Psoas muscle (tissue), 8 donors: ENCODE measurements around the gene G6PC2. TPM values are rescaled to one million over a fixed set of nuclear protein-coding genes. Genes with fewer than 3 reads are reported as not detected.
"Not testable (repeated sequence)": the region's sequence is repeated elsewhere in the genome, so short reads cannot be mapped to it uniquely, and the experiment has no call there.

ENCODE experiments used
- ATAC-seq, 4 donors: fragments of 200-7000 bp; cut with Tn5 transposase; one replicate each; pipeline ENCODE4 v1.9.1; 2020; ENCODE audit warnings: moderate library complexity in 3 of 4, mild to moderate bottlenecking in 2 of 4
- DNase-seq, 2 donors: peaks; one replicate each; pipeline ENCODE4 v3.0.0-alpha.2; 2020
- H3K27ac ChIP-seq: fragments of 200-600 bp; one replicate; pipeline ENCODE4 v1.8.0; 2022
- H3K27me3 ChIP-seq, 3 donors: fragments of 200-600 bp in 1 of 3; one replicate each; pipeline versions ENCODE4 v1.6.1 to v1.8.0; 2013 to 2022; ENCODE audit warnings: low read length in 2 of 3, mild to moderate bottlenecking in 2 of 3, moderate library complexity in 1 of 3; ENCODE audit not compliant: insufficient read depth in 3 of 3
- H3K36me3 ChIP-seq, 2 donors: fragments of 200-600 bp in 1 of 2; one replicate each; pipeline versions ENCODE4 v1.6.1 to v1.8.0; 2013 to 2022; ENCODE audit warnings: low read depth in 1 of 2, mild to moderate bottlenecking in 1 of 2, moderate library complexity in 1 of 2; ENCODE audit not compliant: insufficient read depth in 1 of 2
- H3K4me1 ChIP-seq: fragments of 200-600 bp; one replicate; pipeline ENCODE4 v1.8.0; 2022
- H3K4me3 ChIP-seq: fragments of 200-600 bp; one replicate; pipeline ENCODE4 v1.8.0; 2022; ENCODE audit warnings: mild to moderate bottlenecking
- H3K9me3 ChIP-seq: fragments of 200-600 bp; one replicate; pipeline ENCODE4 v1.8.0; 2022
- WGBS, 3 donors: extraction: QIAGEN DNeasy Blood & Tissue Kit; methylation state at CpG; one replicate each; pipeline versions ENCODE4 v1.1.6 to v1.1.7; 2013; 5-methylcytosine and 5-hydroxymethylcytosine counted together
- intact Hi-C, 2 donors: fragments of 100-400 bp; cut with DNase I; formaldehyde crosslinking; loops; one replicate each; pipeline versions ENCODE4 v1.11.0 to v1.14.2; 2022
- polyA plus RNA-seq, 3 donors: library from polyadenylated mRNA; stranded (reverse); fragments of 200-250 nt; gene quantifications; one replicate each; pipeline ENCODE4 v1.2.3, GENCODE V29; 2013
- total RNA-seq, 4 donors: library from RNA; stranded (reverse); fragmentation: NEBNext Ultra II Directional in 2 of 4; extraction: Animal tissue kit (Norgen Biotek cat#: 25700) in 2 of 4; gene quantifications; one replicate each; pipeline versions ENCODE4 v1.2.1 to v1.2.4, GENCODE V29; 2021 to 2023
- TF ChIP-seq, protein P1 (sequence below): fragments of 200-600 bp; IDR thresholded peaks from one replicate; pipeline ENCODE4 v1.8.0; 2022; ENCODE audit warnings: antibody characterized with exemption
- donor health status: healthy with polysubstance abuse.
- donor health status: DM: no; HTN: no; CAD: no; lungs with moderate emphysema.
- donor health status: Bipolar disorder and iron deficiency.
- donor health status: healthy.
- donor health status: DM: yes; HTN: yes; CAD: no.
- donor health status: DM: no; HTN: no; CAD: no.
- donor health status: DM: no; HTN: no; CAD: no.
- donor health status: DM: yes; HTN: yes; CAD: no.

Gene G6PC2
- total and polyA plus RNA-seq, 7 donors, result 0.05 TPM; not detected in 6

DNA sequence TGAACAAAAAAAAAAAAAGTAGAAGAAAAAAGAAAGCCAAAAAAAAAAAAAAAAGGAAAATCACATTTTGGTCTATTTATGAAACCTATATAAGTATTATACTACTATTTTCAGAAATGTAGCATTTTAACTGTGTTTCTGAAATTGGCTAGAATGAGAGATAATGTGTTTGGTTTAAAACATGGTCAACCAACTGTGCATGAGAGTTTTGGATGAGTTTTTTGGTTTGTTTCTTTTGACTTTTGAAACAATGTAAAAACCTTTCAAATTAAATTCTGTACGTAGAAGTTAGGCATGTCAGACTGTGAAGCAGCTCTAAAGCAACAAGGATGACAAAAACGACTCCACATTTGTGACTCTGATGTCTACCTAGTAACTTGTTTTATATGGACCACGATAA lies 45.5 kb upstream of the G6PC2 start:
- DNase-seq (no peak), ATAC-seq (no peak)
- H3K9me3 ChIP-seq, result no peaks in the 10 kb centered on the region
- 95 to 98% (median 96%) methylated on average over 3 of the region's 3 CpGs for WGBS, 3 donors
- peaks cover 0 to under 1% of the 10 kb centered on the region in 2 donors for H3K36me3 ChIP-seq
- intact Hi-C loops, result no loop called here
- no peaks in the 10 kb centered on the region for H3K27me3 ChIP-seq
- no peak overlapping the region for H3K4me3 ChIP-seq
- H3K27ac ChIP-seq, result no peak overlapping the region
- H3K4me1 ChIP-seq, result peaks cover 4% of the 10 kb centered on the region
- TF ChIP-seq, protein P1, sequence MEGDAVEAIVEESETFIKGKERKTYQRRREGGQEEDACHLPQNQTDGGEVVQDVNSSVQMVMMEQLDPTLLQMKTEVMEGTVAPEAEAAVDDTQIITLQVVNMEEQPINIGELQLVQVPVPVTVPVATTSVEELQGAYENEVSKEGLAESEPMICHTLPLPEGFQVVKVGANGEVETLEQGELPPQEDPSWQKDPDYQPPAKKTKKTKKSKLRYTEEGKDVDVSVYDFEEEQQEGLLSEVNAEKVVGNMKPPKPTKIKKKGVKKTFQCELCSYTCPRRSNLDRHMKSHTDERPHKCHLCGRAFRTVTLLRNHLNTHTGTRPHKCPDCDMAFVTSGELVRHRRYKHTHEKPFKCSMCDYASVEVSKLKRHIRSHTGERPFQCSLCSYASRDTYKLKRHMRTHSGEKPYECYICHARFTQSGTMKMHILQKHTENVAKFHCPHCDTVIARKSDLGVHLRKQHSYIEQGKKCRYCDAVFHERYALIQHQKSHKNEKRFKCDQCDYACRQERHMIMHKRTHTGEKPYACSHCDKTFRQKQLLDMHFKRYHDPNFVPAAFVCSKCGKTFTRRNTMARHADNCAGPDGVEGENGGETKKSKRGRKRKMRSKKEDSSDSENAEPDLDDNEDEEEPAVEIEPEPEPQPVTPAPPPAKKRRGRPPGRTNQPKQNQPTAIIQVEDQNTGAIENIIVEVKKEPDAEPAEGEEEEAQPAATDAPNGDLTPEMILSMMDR, result no peak

DNA sequence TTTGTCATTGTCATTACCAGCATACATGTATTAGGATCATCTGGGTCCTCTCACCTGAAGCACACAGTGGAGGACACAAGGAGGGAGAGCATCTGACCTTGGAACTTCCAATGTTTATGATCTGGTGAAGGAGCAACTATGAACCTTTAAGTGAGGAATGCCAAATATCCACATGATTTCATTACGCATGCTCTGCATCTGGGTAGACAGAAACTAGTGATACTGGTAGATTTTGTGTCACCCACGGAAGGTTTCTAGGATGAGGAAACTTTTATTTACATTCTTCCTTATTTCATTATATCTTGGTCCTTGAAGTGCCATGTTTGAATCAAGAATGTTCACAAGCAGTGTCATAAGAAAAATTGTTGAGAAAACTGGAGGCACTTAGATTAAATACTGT lies 42.9 kb upstream of the G6PC2 start:
- 95 to 99% (median 98%) methylated on average over 2 of the region's 2 CpGs for WGBS, 3 donors
- peaks cover 0 to 6% of the 10 kb centered on the region in 2 donors for H3K36me3 ChIP-seq
- H3K4me1 ChIP-seq, result no peaks in the 10 kb centered on the region
- intact Hi-C loops, result no loop called here
- TF ChIP-seq, protein P1, result no peak
- H3K27me3 ChIP-seq, result no peaks in the 10 kb centered on the region
- no peak overlapping the region for H3K27ac ChIP-seq
- DNase-seq, result no peak
- no peak for ATAC-seq
- no peak overlapping the region for H3K4me3 ChIP-seq
- H3K9me3 ChIP-seq, result no peaks in the 10 kb centered on the region

DNA sequence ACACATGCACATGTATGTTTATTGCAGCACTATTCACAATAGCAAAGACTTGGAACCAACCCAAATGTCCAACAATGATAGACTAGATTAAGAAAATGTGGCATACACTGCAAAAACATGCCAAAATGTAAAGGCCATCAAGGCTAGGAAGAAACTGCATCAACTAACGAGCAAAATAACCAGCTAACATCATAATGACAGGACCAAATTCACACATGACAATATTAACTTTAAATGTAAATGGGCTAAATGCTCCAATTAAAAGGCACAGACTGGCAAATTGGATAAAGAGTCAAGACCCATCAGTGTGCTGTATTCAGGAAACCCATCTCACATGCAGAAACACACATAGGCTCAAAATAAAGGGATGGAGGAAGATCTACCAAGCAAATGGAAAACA lies 33.9 kb upstream of the G6PC2 start:
- H3K9me3 ChIP-seq, ATAC-seq, DNase-seq, intact Hi-C loops, H3K4me3 ChIP-seq, H3K36me3 ChIP-seq, H3K4me1 ChIP-seq, H3K27ac ChIP-seq, H3K27me3 ChIP-seq: not testable (repeated sequence)
- 90 to 96% (median 94%) methylated on average over 1 of the region's 1 CpG for WGBS, 3 donors

DNA sequence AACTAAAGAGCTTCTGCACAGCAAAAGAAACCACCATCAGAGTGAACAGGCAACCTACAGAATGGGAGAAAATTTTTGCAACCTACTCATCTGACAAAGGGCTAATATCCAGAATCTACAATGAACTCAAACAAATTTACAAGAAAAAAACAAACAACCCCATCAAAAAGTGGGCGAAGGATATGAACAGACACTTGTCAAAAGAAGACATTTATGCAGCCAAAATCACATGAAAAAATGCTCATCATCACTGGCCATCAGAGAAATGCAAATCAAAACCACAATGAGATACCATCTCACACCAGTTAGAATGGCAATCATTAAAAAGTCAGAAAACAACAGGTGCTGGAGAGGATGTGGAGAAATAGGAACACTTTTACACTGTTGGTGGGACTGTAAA lies 30.7 kb upstream of the G6PC2 start:
- H3K27ac ChIP-seq, H3K36me3 ChIP-seq, ATAC-seq, H3K4me3 ChIP-seq, H3K27me3 ChIP-seq, H3K9me3 ChIP-seq, DNase-seq, intact Hi-C loops, H3K4me1 ChIP-seq: not testable (repeated sequence)
- WGBS, 3 donors, result 100% methylated on average over 1 of the region's 1 CpG

DNA sequence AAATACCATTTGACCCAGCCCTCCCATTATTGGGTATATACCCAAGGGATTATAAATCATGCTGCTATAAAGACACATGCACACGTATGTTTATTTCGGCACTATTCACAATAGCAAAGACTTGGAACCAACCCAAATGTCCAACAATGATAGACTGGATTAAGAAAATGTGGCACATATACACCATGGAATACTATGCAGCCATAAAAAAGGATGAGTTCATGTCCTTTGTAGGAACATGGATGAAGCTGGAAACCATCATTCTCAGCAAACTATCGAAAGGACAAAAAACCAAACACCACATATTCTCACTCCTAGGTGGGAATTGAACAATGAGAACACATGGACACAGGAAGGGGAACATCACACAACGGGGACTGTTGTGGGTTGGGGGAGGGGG lies 30.3 kb upstream of the G6PC2 start:
- H3K4me3 ChIP-seq, H3K36me3 ChIP-seq, ATAC-seq, DNase-seq, H3K9me3 ChIP-seq, H3K4me1 ChIP-seq, intact Hi-C loops, H3K27me3 ChIP-seq, H3K27ac ChIP-seq: not testable (repeated sequence)
- WGBS, 3 donors, result 97 to 100% (median 97%) methylated on average over 4 of the region's 4 CpGs

DNA sequence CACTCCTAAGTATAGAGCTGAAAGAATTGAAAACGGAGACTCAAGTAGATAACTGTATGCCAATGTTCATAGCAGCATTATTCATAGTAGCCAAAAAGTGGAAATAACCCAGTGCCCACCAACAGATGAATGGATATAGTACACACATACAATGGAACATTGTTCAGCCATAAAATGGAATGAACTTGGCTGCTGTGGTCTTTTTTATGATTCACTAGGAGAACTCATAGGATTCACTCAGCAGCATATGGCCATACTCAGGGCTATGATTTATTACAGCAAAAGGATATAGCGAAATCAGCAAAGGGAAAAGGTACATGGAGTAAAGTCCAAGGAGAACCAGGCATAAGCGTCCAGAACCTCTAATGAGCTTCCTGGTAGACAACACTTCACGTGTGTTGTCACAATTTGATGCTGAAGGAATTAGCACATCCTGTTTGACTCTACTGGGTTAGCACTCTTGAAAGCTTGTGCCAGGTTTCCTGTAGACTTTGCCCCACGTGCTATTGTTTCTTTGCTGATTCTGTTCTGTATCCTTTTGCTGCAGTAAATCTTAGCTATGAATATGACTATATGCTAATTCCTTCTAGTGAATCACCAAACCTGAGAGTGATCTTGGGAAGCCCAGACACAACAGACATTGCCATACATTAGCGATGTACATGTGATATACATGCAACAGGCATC lies 26.6 kb upstream of the G6PC2 start:
- H3K4me3 ChIP-seq, result no peak overlapping the region
- 85 to 88% (median 85%) methylated on average over 6 of the region's 6 CpGs for WGBS, 3 donors
- H3K4me1 ChIP-seq, result no peaks in the 10 kb centered on the region
- intact Hi-C loops, result no loop called here
- H3K27ac ChIP-seq, result no peak overlapping the region
- no peaks in the 10 kb centered on the region for H3K9me3 ChIP-seq
- no peaks in the 10 kb centered on the region for H3K36me3 ChIP-seq
- no peaks in the 10 kb centered on the region for H3K27me3 ChIP-seq
- TF ChIP-seq, protein P1, result no peak
- ATAC-seq (no peak), DNase-seq (no peak)

DNA sequence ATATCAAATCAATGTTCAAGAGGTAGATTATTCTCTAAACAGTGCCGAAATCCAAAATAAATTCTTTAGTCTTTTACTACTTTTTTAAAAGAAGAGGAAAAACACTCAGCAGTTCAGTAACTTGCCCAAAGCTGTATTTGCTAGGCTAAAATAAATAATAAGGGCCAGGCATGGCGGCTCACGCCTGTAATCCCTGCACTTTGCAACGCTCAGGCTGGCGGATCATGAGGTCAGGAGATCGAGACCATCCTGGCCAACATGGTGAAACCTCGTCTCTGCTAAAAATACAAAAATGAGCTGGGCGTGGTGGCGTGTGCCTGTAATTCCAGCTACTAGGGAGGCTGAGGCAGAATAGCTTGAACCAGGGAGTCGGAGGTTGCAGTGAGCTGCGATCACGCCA lies 18.9 kb upstream of the G6PC2 start:
- DNase-seq, H3K27me3 ChIP-seq, H3K4me3 ChIP-seq, intact Hi-C loops, H3K9me3 ChIP-seq, ATAC-seq, H3K36me3 ChIP-seq, H3K4me1 ChIP-seq, H3K27ac ChIP-seq: not testable (repeated sequence)
- WGBS, 3 donors, result 98 to 99% (median 98%) methylated on average over 12 of the region's 12 CpGs
